Measurements from ENCODE around the gene ARPIN. TPM values are rescaled to one million over a fixed set of nuclear protein-coding genes. Genes with fewer than 3 reads are reported as not detected.

ARPIN gene
- total RNA-seq, 2 donors from 2014 or later: 31.7 to 36.7 TPM

DNA sequence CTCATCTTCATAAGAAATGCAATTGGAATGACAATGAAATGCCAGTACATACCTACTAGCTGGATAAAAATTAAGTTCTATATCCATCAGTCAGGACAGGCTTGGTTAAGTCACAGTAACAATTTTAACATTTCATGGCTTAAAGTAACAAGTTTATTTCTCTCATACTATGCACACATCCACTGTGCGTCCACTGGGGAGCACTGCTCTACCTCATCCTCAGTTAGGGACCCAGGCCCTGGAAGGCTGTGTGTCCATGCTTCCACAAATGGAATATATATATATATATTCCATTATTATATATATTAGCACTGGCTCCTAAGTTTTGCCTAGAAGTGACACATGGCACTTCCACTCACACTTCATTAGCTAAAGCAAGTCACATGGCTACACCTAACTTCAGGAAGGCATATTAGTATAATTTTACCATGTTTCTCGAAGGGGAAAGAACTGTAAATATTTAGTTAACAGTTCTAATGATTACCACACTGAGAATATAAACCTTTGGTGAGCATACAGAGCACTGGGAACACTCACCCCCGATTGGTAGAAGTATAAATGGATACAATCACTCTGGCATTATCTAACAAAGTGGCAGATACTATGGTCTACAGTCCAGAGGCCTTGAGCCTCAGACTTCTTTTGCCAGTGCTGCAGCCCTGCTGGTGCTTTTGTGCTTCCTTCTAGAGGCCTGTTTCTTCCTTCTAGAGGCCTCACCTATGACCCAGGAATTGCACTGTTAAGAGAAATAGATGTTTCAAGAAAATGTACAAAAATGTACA, 47.6 kb downstream of the ARPIN start:
- H3K4me1 ChIP-seq: peaks cover 16% of the 10 kb centered on the region
- peak overlapping the region; percentile 57 for H3K27ac ChIP-seq
- intact Hi-C loops (cut with DNase I): no loop called here
- H3K27me3 ChIP-seq: no peaks in the 10 kb centered on the region
- TF ChIP-seq CTCF (IDR thresholded peaks at IDR 0.05): no peak
- no peaks in the 10 kb centered on the region for H3K36me3 ChIP-seq
- no peak overlapping the region for H3K9ac ChIP-seq (ENCODE audit: low read depth in 2 of 2, low read length in 2 of 2)
- DNase-seq: no peak
- H3K4me3 ChIP-seq: no peak overlapping the region
- H3K9me3 ChIP-seq: no peaks in the 10 kb centered on the region

DNA sequence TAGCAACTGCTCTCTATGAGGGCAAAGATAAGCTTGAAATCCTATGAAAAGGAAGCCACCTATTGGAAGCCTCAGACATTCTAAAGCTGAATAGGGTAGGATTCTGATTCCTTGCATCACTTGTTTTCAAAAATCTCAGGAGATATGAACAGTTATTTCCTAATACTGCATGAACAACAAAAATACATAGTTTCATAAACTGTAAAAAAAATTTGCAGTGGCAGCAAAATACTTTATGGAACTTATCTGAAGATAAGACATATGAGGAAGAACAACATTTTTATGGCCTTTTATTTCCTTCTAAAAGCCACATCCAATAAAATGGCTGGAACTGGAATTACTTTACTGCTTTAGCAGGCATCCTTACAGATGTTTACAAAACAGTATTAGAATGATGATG, 48.8 kb downstream of the ARPIN start:
- Histone ChIP-seq H3K9ac (ENCODE audit: low read depth in 2 of 2, low read length in 2 of 2) (no peak overlapping the region), H3K4me1 (peaks cover 16% of the 10 kb centered on the region), H3K4me3 (no peak overlapping the region), H3K36me3 (no peaks in the 10 kb centered on the region), H3K9me3 (no peaks in the 10 kb centered on the region), H3K27me3 (no peaks in the 10 kb centered on the region), H3K27ac (peak overlapping the region; percentile 57)
- DNase-seq: no peak
- intact Hi-C loops (cut with DNase I): no loop called here
- TF ChIP-seq CTCF (IDR thresholded peaks at IDR 0.05): no peak

- Histone ChIP-seq H3K9ac (ENCODE audit: low read depth in 2 of 2, low read length in 2 of 2) (peak overlapping the region in 1 of 2 donors; percentile 28), H3K9me3 (no peaks in the 10 kb centered on the region), H3K4me3 (no peak overlapping the region), H3K27me3 (no peaks in the 10 kb centered on the region), H3K4me1 (peaks cover 16% of the 10 kb centered on the region), H3K27ac (peak overlapping the region; percentile 58), H3K36me3 (no peaks in the 10 kb centered on the region)
- TF ChIP-seq CTCF (IDR thresholded peaks at IDR 0.05): no peak
- intact Hi-C loops (cut with DNase I): no loop called here
- no peak for DNase-seq
Measured at GRCh38 chr15:89860891-89861290, 51.9 kb downstream of the ARPIN start.

- Histone ChIP-seq H3K4me3 (no peak overlapping the region), H3K27me3 (no peaks in the 10 kb centered on the region), H3K9ac (ENCODE audit: low read depth in 2 of 2, low read length in 2 of 2) (peak overlapping the region in 1 of 2 donors; percentile 28), H3K9me3 (no peaks in the 10 kb centered on the region), H3K27ac (peak overlapping the region; percentile 58), H3K4me1 (peaks cover 16% of the 10 kb centered on the region), H3K36me3 (no peaks in the 10 kb centered on the region)
- no peak for DNase-seq
- intact Hi-C loops (cut with DNase I): no loop called here
- TF ChIP-seq CTCF (IDR thresholded peaks at IDR 0.05): no peak
Measured at GRCh38 chr15:89860431-89860830, 52.3 kb downstream of the ARPIN start.

DNA sequence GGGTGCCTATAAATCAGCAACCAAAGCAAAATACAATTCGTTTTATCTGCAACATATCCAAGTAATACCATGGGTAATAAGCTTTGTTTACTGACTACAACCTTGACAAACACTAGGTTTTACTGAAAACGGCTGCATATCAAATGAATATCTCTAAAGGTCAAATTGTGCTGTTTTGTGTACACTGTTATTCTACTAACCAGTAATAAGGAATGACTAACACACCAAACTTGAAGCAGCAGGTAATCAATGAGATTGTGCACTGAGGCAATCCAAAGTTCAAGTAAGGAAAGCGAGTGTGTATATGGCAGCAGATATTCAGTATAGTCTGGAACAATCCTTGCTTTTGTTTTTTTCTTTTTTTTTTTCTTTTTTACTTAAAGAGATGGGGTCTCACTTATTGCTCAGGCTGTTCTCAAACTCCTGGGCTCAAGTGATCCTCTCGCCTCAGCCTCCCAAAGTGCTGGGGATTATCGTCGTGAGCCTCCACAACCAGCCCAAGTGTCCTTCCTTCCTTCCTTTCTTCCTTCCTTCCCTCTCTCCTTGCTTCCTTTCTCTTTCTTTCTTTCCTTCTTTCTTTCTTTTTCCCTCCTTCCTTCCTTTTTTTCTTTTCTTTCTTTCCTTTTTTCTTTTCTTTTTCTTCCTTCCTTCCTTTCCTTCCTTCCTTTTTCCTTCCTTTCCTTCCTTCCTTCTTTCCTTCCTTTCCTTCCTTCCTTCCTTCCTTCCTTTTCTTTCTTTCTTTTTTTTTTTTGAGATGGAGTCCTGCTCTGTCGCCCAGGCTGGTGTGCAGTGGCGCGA, 53.9 kb downstream of the ARPIN start:
- Histone ChIP-seq H3K9ac (ENCODE audit: low read depth in 2 of 2, low read length in 2 of 2) (no peak overlapping the region), H3K4me3 (no peak overlapping the region), H3K36me3 (no peaks in the 10 kb centered on the region), H3K4me1 (peaks cover 8% of the 10 kb centered on the region), H3K27ac (peak overlapping the region; percentile 87), H3K27me3 (no peaks in the 10 kb centered on the region), H3K9me3 (no peaks in the 10 kb centered on the region)
- no peak for DNase-seq
- no peak for TF ChIP-seq CTCF (IDR thresholded peaks at IDR 0.05)
- intact Hi-C loops (cut with DNase I): no loop called here

Measured in colonic mucosa (tissue), 4 donors.